ENCODE data around the gene CFLAR.

The CFLAR gene

DNA sequence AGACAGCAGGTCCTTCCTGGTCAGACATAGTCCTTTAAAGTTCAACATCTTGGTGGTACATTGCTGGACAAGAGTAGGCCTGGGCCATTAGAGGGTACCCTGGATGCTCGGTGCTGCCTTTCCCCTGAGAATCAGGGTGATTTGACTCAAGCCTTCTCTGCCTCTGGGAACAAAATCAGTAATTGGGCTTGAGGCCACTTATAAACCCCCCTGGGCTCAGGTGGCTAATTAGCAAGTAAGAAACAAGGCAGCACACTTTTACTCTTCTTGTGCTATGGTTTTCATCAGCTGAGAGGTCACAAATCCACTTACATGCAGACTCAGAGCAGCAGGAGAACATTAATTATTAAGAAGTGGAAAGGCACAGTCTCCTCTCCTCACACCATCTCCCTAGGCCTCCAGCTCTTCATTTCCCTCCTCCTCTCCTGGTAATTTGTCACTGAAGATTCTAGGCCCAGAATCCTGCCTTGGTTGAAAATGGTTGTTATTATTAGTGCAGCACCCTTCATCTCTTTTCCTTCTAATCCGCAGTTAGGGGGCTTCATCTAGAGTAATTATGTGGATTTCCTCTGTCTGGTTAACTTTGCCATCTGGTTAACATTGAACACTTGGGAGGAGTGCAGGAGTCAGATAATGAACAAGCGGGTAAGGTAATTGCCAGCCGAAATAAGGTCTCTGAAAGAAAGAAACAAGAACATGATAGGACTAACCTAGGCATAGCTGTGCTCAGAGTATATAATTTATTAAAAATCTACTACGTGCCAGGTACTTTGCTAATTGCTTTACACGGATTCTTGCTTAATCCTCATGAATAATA, 37.2 kb downstream of the CFLAR start:
- Histone ChIP-seq H3K27ac (ENCODE audit: low read depth, low read length) (no peak overlapping the region), H3F3A (ENCODE audit: control insufficient read depth, insufficient read depth) (no peaks in the 10 kb centered on the region), H3K79me2 (ENCODE audit: control insufficient read depth, low read length) (no peaks in the 10 kb centered on the region), H3K4me3 (ENCODE audit: low read length) (no peak overlapping the region), H4K20me1 (ENCODE audit: control insufficient read depth, insufficient read depth, low read depth, low read length) (no peaks in the 10 kb centered on the region), H3K4me2 (ENCODE audit: low read length) (no peak overlapping the region), H3K36me3 (ENCODE audit: control insufficient read depth, low read length) (no peaks in the 10 kb centered on the region), H3K9me2 (replicated peaks; ENCODE audit: control insufficient read depth, low read length) (no peaks in the 10 kb centered on the region), H3K27me3 (ENCODE audit: control insufficient read depth, low read length) (no peaks in the 10 kb centered on the region), H3K4me1 (ENCODE audit: control insufficient read depth, low read length) (peaks cover 36% of the 10 kb centered on the region), H3K9me3 (ENCODE audit: control insufficient read depth, insufficient read depth, low read length) (no peaks in the 10 kb centered on the region)
- TF ChIP-seq, protein P1, sequence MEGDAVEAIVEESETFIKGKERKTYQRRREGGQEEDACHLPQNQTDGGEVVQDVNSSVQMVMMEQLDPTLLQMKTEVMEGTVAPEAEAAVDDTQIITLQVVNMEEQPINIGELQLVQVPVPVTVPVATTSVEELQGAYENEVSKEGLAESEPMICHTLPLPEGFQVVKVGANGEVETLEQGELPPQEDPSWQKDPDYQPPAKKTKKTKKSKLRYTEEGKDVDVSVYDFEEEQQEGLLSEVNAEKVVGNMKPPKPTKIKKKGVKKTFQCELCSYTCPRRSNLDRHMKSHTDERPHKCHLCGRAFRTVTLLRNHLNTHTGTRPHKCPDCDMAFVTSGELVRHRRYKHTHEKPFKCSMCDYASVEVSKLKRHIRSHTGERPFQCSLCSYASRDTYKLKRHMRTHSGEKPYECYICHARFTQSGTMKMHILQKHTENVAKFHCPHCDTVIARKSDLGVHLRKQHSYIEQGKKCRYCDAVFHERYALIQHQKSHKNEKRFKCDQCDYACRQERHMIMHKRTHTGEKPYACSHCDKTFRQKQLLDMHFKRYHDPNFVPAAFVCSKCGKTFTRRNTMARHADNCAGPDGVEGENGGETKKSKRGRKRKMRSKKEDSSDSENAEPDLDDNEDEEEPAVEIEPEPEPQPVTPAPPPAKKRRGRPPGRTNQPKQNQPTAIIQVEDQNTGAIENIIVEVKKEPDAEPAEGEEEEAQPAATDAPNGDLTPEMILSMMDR (IDR thresholded peaks at IDR 0.05; ENCODE audit: low read depth, low read length, poor library complexity, severe bottlenecking), result no peak
- no peak for TF ChIP-seq EZH2phosphoT487 (IDR thresholded peaks at IDR 0.05; ENCODE audit: borderline replicate concordance, low read length)

DNA sequence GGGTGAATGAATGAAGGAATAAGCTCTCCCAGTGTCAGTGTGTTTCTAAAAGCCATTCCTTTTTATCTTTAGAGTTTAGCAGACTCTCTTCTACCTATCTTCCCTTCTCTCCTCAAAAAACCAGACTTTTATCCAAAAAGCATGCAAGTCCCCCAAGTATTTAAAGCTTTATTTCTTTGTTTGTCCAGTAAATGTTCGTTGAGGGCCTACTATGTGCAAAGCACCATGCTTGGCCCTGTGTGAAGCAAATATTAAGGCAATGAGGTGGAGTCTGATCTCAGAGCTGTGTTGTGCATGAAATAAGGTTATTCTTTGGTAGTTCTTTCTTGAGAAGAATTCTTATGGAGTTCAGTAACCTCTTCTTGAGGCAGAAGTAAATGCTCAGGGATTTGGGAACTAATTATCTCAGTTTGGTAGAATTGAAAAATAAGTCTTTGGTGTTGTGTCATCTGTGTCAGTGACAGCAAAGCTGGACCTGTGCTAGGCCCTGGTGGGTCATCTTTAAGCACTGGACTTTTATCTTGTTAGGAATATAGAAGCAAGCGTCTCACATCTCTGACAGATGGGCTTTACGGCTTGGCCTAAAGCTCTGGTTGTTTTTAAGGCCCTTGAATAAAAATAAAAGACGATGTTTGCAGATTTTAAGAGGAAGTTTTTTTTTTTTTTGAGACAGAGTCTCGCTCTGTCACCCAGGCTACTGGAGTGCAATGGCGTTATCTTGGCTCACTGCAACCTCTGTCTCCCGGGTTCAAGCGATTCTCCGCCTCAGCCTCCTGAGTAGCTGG, 38.8 kb downstream of the CFLAR start:
- Histone ChIP-seq H3F3A (ENCODE audit: control insufficient read depth, insufficient read depth) (no peaks in the 10 kb centered on the region), H4K20me1 (ENCODE audit: control insufficient read depth, insufficient read depth, low read depth, low read length) (no peaks in the 10 kb centered on the region), H3K27ac (ENCODE audit: low read depth, low read length) (no peak overlapping the region), H3K4me1 (ENCODE audit: control insufficient read depth, low read length) (peaks cover 40% of the 10 kb centered on the region), H3K36me3 (ENCODE audit: control insufficient read depth, low read length) (no peaks in the 10 kb centered on the region), H3K79me2 (ENCODE audit: control insufficient read depth, low read length) (no peaks in the 10 kb centered on the region), H3K9me3 (ENCODE audit: control insufficient read depth, insufficient read depth, low read length) (no peaks in the 10 kb centered on the region), H3K9me2 (replicated peaks; ENCODE audit: control insufficient read depth, low read length) (no peaks in the 10 kb centered on the region), H3K4me2 (ENCODE audit: low read length) (no peak overlapping the region), H3K4me3 (ENCODE audit: low read length) (no peak overlapping the region), H3K27me3 (ENCODE audit: control insufficient read depth, low read length) (no peaks in the 10 kb centered on the region)
- TF ChIP-seq, protein P1 (IDR thresholded peaks at IDR 0.05; ENCODE audit: low read depth, low read length, poor library complexity, severe bottlenecking), result no peak
- no peak for TF ChIP-seq EZH2phosphoT487 (IDR thresholded peaks at IDR 0.05; ENCODE audit: borderline replicate concordance, low read length)

DNA sequence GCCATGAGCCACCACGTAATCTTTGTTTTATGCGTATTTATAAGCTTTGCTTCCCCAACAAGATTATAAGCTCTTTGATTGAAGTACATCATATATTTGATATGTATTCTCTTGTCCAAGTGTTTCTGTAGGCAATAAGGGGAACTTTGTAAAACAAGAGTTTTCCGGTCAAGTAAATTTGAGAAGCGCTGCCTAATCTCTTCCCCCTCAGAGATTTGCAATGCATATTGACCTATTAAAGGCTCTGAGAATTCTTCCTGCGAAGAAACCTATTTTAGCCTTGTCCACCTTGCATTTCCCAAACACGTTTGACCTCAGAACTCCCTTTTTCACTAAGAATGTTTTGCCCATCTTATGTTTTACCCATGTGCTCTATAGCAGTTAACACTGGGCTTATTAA, 40.1 kb downstream of the CFLAR start:
- Histone ChIP-seq H3K9me2 (replicated peaks; ENCODE audit: control insufficient read depth, low read length) (no peaks in the 10 kb centered on the region), H3K27ac (ENCODE audit: low read depth, low read length) (no peak overlapping the region), H3K9me3 (ENCODE audit: control insufficient read depth, insufficient read depth, low read length) (no peaks in the 10 kb centered on the region), H3K4me2 (ENCODE audit: low read length) (peak overlapping the region; percentile 20), H3K4me3 (ENCODE audit: low read length) (no peak overlapping the region), H3K79me2 (ENCODE audit: control insufficient read depth, low read length) (no peaks in the 10 kb centered on the region), H3K27me3 (ENCODE audit: control insufficient read depth, low read length) (no peaks in the 10 kb centered on the region), H3K4me1 (ENCODE audit: control insufficient read depth, low read length) (peaks cover 39% of the 10 kb centered on the region), H3K36me3 (ENCODE audit: control insufficient read depth, low read length) (no peaks in the 10 kb centered on the region), H4K20me1 (ENCODE audit: control insufficient read depth, insufficient read depth, low read depth, low read length) (no peaks in the 10 kb centered on the region), H3F3A (ENCODE audit: control insufficient read depth, insufficient read depth) (no peaks in the 10 kb centered on the region)
- TF ChIP-seq, protein P1 (IDR thresholded peaks at IDR 0.05; ENCODE audit: low read depth, low read length, poor library complexity, severe bottlenecking), result no peak
- no peak for TF ChIP-seq EZH2phosphoT487 (IDR thresholded peaks at IDR 0.05; ENCODE audit: borderline replicate concordance, low read length)

All from DOHH2 (cell line).